Neuron (in vitro differentiated cells): ENCODE measurements around the gene TSPAN4.
A peak's percentile ranks its signal among the peaks of the same experiment; 100 is the strongest.

Experiments used
- H2AFZ ChIP-seq: one replicate; pipeline ENCODE4 v1.6.1; 2013; ENCODE audit warnings: low read depth, mild to moderate bottlenecking, inconsistent platforms, low read length, moderate library complexity
- H3K27me3 ChIP-seq: one replicate; pipeline ENCODE4 v1.6.1; 2013; ENCODE audit warnings: low read length; ENCODE audit not compliant: insufficient read depth
- H3K36me3 ChIP-seq: one replicate; pipeline ENCODE4 v1.6.1; 2013; ENCODE audit warnings: low read length; ENCODE audit not compliant: insufficient read depth
- H3K4me1 ChIP-seq: one replicate; pipeline ENCODE4 v1.6.1; 2013; ENCODE audit warnings: low read length; ENCODE audit not compliant: insufficient read depth
- H3K4me3 ChIP-seq: 2 replicates; pipeline ENCODE4 v1.5.1; 2013; ENCODE audit warnings: mild to moderate bottlenecking, low read length, moderate library complexity
- H3K9me3 ChIP-seq: one replicate; pipeline ENCODE4 v1.6.1; 2013; ENCODE audit warnings: low read length

The TSPAN4 gene

GRCh38 chr11:849104-849824 is 6.6 kb downstream of the TSPAN4 start:
- Histone ChIP-seq H2AFZ (no peak overlapping the region), H3K27me3 (no peaks in the 10 kb centered on the region), H3K36me3 (no peaks in the 10 kb centered on the region), H3K9me3 (no peaks in the 10 kb centered on the region), H3K4me3 (peak overlapping the region; percentile 64), H3K4me1 (peaks cover 54% of the 10 kb centered on the region)

GRCh38 chr11:849951-850774 is 7.5 kb downstream of the TSPAN4 start:
- no peaks in the 10 kb centered on the region for H3K9me3 ChIP-seq
- H3K36me3 ChIP-seq: no peaks in the 10 kb centered on the region
- H3K4me3 ChIP-seq: peak overlapping the region; percentile 64
- H3K4me1 ChIP-seq: peaks cover 54% of the 10 kb centered on the region
- H2AFZ ChIP-seq: no peak overlapping the region
- H3K27me3 ChIP-seq: no peaks in the 10 kb centered on the region

- peak overlapping the region; percentile 64 for H3K4me3 ChIP-seq
- no peaks in the 10 kb centered on the region for H3K27me3 ChIP-seq
- H3K36me3 ChIP-seq: no peaks in the 10 kb centered on the region
- H3K4me1 ChIP-seq: peaks cover 53% of the 10 kb centered on the region
- no peak overlapping the region for H2AFZ ChIP-seq
- no peaks in the 10 kb centered on the region for H3K9me3 ChIP-seq
Measured at GRCh38 chr11:850775-851763, 8.4 kb downstream of the TSPAN4 start.

DNA sequence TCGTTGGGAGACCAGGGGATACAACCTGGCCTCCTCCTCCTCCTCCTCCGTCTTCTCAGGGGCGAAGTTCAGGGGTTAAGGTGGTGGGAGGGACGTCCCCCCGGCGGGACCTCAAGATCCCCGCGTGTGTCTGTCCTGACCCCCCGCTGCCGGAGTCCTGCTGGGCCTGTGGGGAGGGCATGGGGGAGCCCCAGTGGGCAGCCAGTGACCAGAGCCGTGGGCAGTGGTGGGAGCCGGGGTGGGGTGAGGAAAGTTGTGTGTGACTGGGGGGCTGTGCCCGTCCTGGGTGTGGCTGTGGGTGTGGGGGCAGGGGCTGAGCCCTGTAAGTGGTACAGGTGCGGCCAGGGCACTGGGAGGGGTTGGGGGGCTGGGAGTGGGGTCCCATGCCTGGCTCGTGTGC is 10.1 kb downstream of the TSPAN4 start:
- Histone ChIP-seq H3K4me3 (no peak overlapping the region), H3K27me3 (no peaks in the 10 kb centered on the region), H3K36me3 (no peaks in the 10 kb centered on the region), H3K4me1 (peaks cover 53% of the 10 kb centered on the region), H2AFZ (no peak overlapping the region), H3K9me3 (no peaks in the 10 kb centered on the region)

GRCh38 chr11:853682-854448 is 11.2 kb downstream of the TSPAN4 start:
- no peaks in the 10 kb centered on the region for H3K9me3 ChIP-seq
- no peak overlapping the region for H3K4me3 ChIP-seq
- peaks cover 47% of the 10 kb centered on the region for H3K4me1 ChIP-seq
- no peak overlapping the region for H2AFZ ChIP-seq
- H3K27me3 ChIP-seq: no peaks in the 10 kb centered on the region
- no peaks in the 10 kb centered on the region for H3K36me3 ChIP-seq

DNA sequence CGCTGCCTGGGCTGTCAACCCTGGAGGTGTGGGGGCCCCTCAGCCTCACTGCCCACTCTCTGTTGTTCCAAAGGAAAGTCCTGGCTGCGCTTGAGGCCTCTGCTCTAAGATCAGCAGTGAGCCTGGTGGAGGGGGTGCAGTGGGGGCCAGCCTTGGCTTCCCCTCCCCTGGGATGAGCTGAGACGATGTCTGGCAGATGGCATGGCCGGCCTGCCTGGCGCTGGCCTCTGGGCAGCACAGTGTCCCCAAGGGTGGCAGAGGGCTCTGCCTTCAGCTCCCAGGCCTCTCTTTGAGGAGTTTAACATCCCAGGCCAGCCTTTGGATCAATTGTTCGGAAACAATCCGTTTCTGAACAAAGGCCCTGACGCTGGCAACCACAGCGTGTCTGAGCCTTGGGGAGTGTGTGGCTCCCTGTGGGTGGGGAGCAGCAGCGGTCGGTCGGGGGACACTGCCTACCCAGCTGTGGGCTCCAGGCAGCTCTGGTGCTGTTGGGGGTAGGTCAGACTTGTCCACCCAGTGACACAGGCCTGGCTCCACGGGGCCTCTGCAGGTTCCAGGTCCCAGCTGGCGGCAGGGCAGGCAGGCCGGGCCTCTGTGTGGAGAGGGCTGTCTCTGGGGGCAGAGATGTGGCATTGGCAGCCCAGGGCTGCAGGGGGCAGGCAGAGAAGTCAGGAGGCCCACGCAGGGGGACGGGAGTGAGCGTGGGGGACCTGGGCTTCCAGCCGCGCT is 12.1 kb downstream of the TSPAN4 start:
- no peak overlapping the region for H3K4me3 ChIP-seq
- peaks cover 43% of the 10 kb centered on the region for H3K4me1 ChIP-seq
- H3K36me3 ChIP-seq: no peaks in the 10 kb centered on the region
- H3K9me3 ChIP-seq: no peaks in the 10 kb centered on the region
- H2AFZ ChIP-seq: no peak overlapping the region
- no peaks in the 10 kb centered on the region for H3K27me3 ChIP-seq

DNA sequence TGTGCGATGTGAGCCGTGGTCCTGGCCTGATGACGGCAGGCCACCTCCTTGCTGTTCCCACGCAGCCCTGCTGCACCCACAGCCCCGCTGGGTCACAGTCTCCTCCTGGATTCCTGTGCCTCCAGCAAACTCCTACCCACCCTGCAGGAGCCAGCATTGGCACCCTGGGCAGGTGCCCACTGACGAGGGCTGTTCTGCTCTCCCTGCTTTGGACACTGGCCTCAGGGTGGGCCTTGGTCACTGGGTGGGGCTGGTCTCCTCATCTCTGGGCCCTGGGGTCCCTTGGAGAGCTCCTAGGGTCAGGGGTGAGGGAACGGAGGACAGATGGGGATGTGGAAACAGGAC is 12.7 kb downstream of the TSPAN4 start:
- no peak overlapping the region for H3K4me3 ChIP-seq
- H3K27me3 ChIP-seq: no peaks in the 10 kb centered on the region
- peaks cover 42% of the 10 kb centered on the region for H3K4me1 ChIP-seq
- H2AFZ ChIP-seq: no peak overlapping the region
- H3K36me3 ChIP-seq: no peaks in the 10 kb centered on the region
- H3K9me3 ChIP-seq: no peaks in the 10 kb centered on the region

GRCh38 chr11:855796-856195 is 13.1 kb downstream of the TSPAN4 start:
- no peak overlapping the region for H3K4me3 ChIP-seq
- no peaks in the 10 kb centered on the region for H3K9me3 ChIP-seq
- H3K27me3 ChIP-seq: no peaks in the 10 kb centered on the region
- H3K4me1 ChIP-seq: peaks cover 37% of the 10 kb centered on the region
- no peaks in the 10 kb centered on the region for H3K36me3 ChIP-seq
- no peak overlapping the region for H2AFZ ChIP-seq

GRCh38 chr11:856397-856796 is 13.7 kb downstream of the TSPAN4 start:
- peaks cover 31% of the 10 kb centered on the region for H3K4me1 ChIP-seq
- H2AFZ ChIP-seq: no peak overlapping the region
- H3K27me3 ChIP-seq: no peaks in the 10 kb centered on the region
- no peaks in the 10 kb centered on the region for H3K9me3 ChIP-seq
- H3K36me3 ChIP-seq: no peaks in the 10 kb centered on the region
- H3K4me3 ChIP-seq: no peak overlapping the region

DNA sequence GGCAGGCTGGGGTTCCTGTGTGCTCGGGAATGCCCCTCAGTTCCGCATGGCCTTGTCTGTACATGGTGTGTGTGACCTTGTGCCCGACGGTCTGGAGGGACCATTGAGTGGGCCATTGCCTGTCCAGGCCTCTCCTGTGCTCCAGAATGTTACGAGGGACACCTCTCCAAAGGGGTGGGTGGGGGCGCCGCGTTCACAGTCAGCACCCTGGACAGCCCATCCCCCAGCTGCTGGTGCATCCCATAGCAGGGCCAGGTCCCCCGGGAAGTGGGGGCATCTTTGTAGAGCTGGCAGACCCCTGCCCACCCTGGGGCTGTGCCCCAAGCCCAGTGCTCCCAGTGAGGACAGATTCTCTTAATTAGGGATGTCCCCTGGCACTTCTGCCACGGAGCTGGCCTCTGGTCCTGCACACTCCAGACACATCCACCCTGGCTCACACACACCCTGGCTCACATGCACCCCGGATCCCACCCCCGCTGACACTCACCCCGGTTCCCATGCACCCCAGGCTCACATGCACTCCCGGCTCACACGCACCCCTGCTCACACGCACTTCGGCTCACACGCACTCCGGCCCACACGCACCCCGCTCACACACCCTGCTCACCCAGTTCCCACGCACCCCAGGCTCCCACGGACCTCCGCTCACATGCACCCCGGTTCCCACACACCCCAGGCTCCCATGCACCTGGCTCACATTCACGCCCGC is 15.6 kb downstream of the TSPAN4 start:
- Histone ChIP-seq H3K9me3 (no peaks in the 10 kb centered on the region), H3K4me3 (no peak overlapping the region), H3K4me1 (peaks cover 32% of the 10 kb centered on the region), H3K36me3 (no peaks in the 10 kb centered on the region), H2AFZ (no peak overlapping the region), H3K27me3 (no peaks in the 10 kb centered on the region)

DNA sequence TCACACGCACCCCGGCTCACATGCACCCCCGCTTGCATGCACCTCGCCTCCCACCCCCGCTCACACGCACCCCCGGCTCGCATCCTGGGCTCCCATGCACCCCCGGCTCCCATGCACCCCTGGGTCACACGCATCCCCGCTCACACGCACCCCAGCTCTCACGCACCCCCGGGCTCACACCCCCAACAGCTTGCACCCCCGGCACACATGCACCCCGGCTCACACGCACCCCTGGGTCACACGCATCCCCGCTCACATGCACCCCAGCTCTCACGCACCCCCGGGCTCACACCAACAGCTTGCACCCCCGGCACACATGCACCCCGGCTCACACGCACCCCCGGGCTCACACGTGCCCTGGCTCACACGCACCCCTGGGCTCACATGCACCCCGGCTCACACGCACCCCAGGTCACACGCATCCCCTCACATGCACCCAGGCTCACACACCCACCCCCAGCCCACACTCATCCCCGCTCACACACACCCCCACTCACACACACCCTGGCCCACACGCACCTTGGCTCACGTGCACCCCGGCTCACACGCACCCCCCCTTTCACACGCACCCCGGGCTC is 16.2 kb downstream of the TSPAN4 start:
- no peaks in the 10 kb centered on the region for H3K9me3 ChIP-seq
- H2AFZ ChIP-seq: no peak overlapping the region
- H3K4me1 ChIP-seq: peaks cover 30% of the 10 kb centered on the region
- no peaks in the 10 kb centered on the region for H3K36me3 ChIP-seq
- H3K27me3 ChIP-seq: no peaks in the 10 kb centered on the region
- H3K4me3 ChIP-seq: no peak overlapping the region
